Measurements from ENCODE around the gene TNS1.
A peak's percentile ranks its signal among the peaks of the same experiment; 100 is the strongest.

The TNS1 gene

DNA sequence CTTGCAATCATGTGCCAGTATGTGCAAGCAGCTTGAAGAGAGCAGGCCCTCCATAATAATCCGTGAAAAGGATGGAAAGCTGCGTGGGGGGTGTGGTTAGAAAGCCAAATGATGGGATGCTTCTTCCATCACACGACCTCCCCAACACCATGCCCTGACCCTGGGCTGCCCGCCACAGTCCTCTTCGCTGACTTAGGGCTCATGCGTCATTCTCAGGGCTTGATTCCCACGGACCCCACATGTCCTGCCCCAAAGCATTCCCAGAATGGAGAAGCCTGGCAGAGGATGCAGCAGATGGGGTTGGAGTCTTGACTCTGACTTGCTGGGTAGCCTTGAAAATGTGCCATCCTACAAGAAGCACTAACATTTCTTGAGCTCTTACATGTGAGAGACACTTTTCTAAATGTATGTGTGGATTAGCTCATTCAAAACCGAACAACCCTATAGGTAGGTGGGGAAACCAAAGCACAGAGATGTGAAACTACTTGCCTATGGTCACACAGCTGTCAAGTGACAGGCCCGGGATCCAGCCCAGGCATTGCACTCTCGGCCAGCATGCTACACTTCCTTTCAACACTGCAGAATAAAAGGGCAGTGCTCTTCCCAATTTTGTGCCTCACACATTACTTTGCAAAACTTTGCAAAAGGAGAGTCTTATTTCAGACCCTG, 3.7 kb downstream of the TNS1 start:
- DNase-seq (ENCODE audit: low read depth in 2 of 2): no peak

DNA sequence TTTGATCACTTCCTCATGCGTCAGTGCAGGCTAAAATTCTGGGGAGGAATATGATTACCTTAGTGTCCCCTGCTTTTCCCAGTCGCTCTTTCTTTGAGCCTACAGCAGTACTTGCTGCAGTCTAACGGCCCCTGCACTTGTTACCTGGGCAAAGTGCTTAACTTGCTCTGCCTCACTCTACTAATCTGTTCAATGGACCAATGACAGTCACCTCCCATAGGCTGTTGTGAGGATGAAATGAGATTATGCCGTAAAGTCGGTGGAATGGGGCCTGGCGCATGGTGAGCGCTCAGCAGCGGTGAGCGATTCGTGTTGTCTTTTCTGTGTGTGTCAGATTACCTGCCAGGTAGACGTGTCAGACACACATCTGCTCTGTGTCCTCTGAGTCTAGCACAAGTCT, 5.3 kb downstream of the TNS1 start:
- no peak for DNase-seq (ENCODE audit: low read depth in 2 of 2)

DNA sequence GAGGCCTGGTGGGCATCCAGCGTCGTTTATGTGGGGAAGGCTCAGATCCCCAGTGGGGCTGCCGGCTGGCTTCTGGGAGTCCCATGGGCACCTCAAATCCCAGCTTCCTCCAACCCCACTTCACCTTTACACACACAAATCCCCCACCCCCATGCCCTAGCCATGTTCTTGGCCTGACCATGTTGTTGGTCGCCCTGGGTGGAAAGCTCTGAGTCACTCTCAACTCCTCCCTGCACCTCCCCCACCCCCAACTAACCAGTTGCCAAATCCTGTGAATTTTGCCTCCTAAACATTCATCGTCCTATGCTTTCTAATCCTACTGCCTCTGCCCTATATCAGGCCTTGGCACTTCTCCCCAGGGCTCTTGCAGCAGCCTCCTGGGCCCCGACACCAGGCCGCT, 6.4 kb downstream of the TNS1 start:
- no peak for DNase-seq (ENCODE audit: low read depth in 2 of 2)

DNA sequence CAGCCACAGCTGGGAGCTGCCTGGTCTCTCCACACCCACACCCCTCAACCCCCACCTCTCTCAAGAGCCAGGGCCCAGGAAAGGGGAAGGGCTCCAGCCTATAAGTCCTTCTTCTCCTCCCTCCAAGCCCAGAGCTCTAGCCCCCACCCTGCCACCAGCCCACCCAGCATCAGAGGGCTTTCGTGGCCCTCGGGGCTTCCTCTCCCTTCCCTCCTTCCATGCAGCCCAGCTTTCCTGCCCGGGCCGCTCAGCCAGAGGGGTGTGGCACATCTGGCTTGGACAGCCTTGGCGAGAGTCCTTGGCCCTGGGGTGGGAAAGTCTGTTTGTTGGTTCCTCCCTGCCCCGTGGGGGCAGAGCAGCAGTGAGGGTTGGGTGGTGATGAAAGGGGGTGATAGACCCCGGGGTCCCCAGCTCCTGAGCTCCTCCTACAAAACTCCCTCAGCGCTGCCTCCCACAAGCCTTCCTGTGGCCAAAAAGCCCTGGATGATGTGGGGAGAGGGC, 7.0 kb downstream of the TNS1 start:
- DNase-seq (ENCODE audit: low read depth in 2 of 2): no peak

DNA sequence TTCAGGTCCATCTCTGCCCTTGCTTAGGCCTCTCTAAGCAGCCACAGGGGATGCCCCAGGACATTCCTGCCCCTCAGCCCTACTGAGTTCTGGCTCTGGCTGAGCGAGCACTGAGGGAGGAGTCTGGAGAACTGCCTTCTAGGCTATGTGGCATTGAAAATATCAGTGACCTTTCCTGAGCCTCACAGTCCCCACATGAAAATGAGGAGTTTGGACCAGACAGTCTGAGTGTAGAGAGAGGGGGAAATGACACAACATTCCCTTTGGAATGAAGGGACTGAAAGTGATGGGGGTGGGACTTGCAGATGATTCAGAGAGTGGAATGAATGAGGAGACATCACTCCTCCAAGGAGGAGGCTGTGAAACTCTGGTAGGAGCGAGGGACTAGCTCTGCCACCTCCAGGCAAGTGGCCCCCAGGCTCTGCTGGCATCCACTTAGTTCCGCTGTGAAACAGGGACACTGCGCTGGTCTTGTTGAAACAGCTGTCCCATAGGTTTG, 8.0 kb downstream of the TNS1 start:
- peak in 1 of 2 experiments; percentile 50 for DNase-seq (ENCODE audit: low read depth in 2 of 2)

DNA sequence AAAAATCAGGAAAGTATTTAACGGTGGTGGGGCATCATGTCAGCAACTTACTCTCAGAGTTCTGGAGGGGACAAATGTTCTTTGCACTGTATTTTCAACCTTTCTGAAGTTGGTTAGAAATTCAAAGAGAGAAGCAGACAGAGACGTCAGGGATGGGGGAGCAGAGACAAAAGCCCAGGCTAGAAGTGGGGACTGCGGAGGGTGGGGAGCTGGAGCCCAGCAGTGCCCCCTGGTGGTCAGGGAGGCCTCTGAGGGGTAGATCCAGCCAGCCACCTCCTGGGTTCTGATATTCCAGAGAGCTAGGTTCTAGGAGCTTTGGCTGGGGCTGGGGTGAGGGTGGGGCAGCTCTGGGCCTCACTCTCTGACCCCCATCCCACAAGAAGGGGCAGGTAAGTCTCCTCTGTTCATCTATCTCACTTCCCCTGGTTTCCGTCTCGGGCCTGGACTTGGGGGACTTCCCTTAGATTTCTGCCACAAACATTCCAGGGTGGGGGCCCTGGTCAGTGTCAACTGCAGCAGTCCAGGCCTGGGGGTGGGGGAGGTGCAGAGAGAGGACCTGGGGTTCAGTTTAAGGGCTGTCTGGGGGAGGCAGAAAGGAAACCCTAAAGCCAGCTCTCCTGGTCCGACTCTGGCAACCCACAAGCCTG, 8.9 kb downstream of the TNS1 start:
- no peak for DNase-seq (ENCODE audit: low read depth in 2 of 2)

DNA sequence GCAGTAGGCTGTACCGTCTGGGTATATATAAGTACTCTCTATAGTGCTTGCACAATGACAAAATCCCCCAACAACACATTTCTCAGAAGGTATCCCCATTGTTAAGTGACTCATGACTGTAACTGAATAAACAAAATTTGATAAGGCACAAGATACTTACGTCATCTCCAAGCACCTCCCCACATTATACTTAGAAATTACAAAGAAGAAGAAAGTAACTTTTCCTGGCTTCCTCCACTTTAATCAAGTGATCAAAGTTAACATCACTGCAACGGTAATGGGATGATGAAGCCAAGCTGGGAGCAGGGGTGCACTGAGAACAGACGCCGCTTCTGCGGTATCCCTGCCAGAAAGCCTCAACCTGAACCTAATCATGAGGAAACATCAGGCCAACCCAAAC, 9.7 kb downstream of the TNS1 start:
- DNase-seq (ENCODE audit: low read depth in 2 of 2): no peak

DNA sequence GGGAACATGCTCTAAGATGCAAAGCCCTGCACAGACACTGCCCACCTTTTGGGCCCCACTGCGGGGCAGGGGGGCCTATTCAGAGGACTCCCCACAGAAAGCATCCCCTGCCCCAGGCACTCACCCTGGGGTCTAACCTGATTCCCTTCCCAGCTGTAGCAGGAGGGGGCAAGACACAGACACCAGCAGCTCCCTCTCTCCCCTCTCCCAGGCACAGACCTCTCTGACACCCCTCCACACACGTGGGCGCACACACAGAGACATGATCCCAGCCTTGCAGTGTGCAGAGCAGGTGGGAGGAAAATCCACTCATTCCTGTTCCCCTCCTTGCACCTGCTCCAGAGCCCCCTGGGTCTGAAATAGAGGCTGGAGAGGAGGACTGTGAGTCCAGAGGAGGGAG, 10.7 kb downstream of the TNS1 start:
- DNase-seq (ENCODE audit: low read depth in 2 of 2): no peak

DNA sequence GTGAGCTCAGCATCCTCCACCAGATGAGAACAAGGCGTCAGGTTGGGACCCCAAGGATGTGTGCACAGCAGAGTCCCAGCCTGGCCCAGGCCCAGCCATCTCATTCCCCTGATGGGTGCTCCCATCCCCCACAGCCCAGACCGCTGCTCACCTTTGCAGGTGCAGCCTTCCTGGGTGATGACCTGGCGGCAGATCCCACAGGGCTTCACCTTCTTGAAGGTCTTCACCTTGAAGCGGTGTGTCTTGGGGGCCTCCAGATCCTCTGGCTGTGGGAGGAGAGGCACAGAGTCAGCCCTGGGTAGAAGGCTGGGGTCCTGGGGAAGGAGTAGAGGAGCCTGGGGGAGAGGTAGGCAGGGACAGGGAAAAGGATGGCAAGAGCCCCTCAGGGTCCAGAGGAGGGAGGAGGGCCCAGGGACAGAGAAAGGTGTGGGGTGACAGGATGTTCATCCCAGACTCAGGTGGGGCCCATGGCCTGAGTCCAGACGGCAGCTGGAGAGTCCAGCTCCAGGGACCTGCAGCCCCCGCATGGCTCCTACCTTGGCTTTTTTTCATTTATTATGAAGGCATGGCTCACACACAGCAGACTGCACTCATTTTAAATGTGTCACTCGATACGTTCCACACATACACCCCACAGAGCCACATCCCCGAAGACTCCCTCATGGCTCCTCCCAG, 11.9 kb downstream of the TNS1 start:
- no peak for DNase-seq (ENCODE audit: low read depth in 2 of 2)

DNA sequence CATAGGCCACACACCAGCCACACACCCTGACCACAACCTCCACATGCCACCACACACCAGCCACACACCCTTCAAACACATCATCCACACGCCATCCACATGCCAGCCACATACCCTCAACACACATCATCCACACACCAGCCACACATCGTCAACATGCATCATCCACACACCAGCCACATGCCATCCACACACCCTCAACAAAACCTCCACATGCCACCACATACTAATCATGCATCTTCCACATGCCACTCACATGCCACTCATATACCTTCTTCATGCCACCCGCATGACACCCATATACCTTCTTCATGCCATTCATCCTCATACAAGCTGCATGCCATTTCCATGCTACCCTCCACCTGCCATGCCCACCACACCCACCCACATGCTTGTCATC, 12.4 kb downstream of the TNS1 start:
- no peak for DNase-seq (ENCODE audit: low read depth in 2 of 2)

DNA sequence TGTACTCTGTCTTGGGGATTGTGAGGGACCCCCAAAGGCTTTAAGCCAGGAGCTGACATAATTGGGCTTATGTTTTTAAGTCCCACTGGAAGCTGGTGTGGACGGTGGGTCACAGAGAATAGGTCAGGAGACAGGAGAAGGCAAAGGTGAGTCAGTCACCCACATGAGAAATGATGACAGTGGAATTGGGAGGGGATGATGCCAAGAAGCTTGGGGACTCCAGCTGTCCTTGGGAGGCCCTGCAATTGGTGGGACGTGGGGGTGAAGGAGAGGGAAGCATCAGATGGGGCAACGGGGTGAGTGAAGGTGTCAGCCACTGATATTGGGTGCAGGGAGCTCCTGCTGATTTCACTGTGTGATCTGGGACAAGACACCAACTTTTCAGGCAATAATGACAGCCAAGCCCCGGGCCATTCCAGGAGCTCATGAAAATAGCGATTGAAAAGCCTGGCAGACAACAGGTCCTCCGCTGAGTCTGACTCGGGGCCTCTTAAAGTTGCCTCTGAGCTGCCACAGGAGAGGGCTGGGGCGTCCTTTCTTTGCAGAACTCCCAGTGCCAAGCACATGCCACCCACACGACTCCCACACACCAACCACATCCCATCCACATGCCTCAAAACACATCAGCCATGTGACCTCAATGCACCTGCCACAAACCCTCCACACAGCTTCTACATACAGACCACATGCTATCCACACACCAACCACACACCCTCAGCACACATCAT, 13.4 kb downstream of the TNS1 start:
- no peak for DNase-seq (ENCODE audit: low read depth in 2 of 2)

DNA sequence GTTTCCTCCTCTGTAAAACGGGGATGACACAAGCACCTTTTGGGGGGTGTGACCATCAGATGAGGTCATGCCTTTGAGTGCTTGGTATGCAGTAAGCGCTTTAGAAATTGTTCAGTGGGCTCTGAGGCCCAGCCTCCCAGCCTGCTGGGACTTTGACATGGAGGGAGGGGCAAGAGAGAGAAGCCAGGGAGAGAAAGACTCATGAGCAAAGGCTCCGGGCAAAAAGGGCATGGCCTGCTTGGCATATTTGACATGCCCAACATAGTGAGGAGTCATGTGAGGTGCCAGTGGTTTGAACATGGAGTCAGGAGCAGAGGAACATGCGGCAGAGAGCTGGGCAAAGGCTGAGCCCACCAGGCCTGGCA, 14.0 kb downstream of the TNS1 start:
- DNase-seq (ENCODE audit: low read depth in 2 of 2): no peak

DNA sequence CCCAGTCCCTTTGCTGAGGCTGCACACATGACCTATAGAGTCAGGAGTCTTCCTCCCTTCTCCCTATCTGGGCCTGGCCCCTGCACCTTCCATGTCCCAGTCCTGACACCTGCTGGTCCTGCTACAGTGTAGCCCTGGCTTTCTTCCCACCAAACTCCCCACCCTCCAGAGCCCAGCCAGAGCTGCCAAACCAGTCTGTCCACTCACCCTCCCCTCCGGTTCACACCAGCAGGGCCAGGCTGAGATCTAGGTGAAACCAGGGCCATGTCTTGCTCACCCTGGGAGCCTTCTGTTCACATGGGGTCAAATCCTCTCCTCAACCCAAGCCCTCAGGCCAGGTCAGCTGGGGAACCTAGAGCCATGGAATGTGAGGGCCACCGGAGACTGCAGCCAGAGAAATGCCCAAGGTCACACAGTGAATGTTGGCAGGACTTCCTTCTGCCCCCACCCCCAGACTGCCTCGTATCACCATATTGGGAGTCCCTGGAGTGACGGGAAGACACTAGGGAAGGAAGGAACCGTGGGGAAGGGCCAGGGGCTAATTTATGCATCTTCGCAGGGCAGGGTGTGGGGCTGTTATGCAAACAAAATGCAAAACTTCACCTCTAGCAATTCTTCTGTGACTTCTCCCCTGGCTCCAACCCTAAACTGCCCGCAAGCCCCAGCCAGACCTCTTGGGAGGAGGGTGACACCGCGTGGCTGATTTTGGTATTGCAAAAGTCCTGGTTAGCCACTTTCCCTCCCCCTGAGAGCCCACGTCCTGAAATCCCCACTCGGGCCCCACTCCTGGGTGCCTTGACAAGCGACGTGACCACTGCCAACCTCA, 14.6 kb downstream of the TNS1 start:
- no peak for DNase-seq (ENCODE audit: low read depth in 2 of 2)

DNA sequence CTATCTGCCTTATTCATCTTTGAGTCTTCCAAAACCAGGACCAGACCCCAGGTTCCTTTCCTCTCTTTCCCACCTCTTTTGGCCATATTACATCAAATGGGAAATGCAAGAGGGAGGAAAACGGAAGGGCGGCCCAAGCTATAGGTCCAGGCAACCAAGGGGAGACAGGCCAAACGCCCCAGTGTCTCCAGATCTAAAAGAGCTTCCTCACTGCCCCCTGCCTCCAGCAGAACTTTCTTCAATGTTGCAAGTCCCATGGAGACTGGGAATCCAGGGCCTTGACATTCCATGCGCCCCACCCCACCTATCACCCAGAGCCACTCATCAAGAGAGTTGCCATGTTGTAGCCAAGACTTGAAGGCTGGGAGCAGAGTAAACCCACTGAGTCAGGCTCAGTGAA, 15.4 kb downstream of the TNS1 start:
- DNase-seq (ENCODE audit: low read depth in 2 of 2): no peak

DNA sequence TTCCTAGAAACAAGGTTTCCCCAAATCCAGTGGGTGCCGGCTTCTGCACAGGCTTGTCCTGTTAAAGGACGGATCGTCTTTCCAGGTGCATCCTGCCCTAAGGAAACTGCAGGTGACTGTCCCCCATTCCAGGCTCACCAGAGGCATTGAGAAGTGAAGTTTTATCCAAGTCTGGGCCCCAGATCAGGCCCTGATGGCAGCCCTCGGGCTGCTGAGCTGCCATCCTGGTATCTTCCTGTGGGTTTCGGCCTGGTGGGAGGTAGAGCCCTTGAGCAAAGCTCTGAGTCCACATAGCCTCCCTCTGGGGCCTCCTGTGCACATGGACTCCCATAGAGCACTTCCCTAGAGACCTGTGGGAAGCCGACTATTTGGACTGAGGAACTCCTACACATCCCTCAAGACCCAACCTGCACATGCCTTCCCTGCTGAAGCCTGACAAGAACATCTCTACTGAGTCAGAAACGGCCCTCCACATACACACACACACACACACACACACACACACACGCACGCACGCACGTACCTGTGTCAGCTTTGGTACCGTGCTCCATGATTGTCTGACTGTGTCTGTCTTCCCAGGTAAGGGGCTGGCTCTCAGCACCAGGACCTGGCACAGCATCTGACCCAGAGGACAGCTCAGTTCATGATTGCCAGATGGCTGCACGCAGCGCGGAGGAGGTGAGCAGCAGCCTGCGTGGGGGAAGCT, 16.4 kb downstream of the TNS1 start:
- DNase-seq (ENCODE audit: low read depth in 2 of 2): no peak

DNA sequence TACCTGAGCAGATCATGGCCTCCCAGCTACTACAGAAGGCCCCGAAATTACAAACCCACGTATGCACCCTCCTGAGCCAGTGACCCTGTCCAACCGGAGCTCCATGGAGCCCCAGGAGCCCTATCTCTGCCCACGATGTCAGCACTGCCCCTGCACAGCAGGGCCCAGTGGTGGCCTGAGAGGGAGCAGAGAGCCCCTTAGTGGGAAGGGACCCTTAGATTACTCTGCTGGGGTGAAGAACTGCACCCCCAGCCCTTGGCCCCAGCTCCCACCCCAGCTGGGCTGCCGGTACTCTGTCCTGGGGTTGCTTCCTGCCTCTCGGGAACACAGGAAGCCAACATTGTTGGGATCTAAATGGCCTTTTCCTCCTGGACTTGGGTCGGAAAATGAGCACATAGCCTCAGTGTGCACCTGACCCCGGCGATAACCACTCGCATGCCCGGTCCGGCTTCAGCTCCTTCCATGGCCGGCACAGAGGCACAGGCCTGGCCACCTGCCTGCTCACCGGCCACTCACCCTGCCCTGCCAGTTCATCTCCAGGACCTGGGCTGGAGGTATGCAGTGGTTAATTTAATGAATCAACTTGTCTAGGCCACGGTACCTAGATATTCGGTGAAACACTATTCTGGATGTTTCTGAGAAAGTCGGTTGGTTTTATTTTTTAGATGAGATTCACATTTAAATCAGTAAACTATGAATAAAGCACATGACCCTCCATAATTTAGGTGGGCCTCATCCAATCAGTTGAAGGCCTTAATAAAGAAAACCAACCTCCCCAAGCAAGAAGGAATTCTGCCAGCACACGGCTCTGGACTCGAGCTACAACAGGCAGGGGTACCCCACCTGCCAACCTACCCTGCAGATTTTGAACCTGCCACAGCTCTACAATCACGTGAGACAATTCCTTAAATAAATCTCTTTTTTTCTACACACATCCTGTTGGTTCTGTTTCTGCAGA, 19.2 kb downstream of the TNS1 start:
- DNase-seq (ENCODE audit: low read depth in 2 of 2): no peak

DNA sequence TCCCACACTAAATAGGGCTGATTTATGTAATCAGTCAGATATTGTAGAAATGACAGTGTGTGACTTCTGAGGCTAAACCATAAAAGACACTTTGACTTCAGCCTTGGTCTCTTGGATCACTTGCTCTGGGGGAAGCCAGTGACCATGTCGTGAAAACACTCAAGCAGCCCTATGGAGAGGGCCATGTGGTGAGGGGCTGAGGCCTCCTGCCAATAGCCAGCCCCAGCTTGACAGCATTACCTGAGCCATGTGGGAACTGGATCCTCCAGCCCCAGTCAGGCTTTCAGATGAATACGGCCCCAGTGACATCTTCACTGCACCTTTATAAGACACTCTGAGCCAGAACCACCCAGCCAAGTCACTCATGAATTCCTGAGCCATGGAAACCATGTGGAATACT, 20.8 kb downstream of the TNS1 start:
- no peak for DNase-seq (ENCODE audit: low read depth in 2 of 2)

DNA sequence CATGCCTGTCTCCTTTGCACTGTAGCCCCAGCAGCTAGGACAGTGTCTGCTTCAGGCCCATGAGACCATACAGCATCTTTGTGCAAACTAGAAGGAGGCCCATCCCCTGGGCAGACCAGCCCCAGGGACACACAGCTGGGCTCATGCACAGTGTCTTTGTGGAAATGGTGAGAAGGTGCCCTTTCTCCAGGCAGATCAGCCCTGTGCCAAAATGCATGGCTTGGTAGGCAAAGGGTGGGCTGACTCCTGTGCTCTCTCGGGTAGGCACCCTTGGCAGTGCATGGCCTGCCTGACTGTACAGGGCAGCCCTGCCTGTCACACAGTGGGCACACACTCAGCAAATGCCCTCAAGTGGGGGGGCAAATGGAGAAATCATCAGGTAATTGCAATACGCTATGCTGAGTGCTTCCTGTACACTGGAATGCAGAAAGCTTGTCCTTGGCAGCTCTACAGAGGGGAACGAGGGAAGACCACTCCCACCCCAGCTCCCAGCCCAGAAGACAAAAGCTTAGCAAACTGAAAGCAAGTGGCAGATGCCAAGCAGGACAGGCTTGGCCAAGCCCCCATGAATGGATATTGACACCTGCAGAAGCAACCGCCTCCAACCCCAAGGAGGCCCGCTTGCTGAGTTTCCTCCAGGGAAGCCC, 21.6 kb downstream of the TNS1 start:
- DNase-seq (ENCODE audit: low read depth in 2 of 2): no peak

DNA sequence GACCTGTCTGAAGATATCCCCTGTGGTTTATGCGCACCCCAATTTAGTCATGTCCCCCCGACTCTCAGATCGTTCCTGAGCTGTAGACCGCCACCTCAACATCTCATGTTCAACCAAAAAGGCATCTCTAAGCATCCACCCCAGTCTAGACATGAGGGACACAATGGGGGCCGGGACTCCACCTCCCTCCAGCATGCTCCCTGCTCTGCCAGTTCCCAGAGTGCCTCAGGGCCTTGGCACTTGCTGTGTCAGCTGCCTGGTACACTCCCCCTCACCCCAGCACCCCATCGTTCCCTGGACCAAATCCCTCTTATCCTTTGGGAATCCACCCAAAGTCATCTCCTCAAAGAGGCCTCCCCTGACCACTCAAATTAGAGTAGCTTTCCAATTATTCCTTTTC, 22.2 kb downstream of the TNS1 start:
- DNase-seq (ENCODE audit: low read depth in 2 of 2): no peak

All from fibroblast of skin of left biceps (primary cell).